ENCODE data around the gene EFHC1.

- TF ChIP-seq GLIS3 (CRISPR knock-in tag; IDR thresholded peaks at IDR 0.05) (no peak), ZFP30 (CRISPR knock-in tag; IDR thresholded peaks at IDR 0.05) (no peak), ZNF565 (CRISPR knock-in tag; conservative IDR thresholded peaks at IDR 0.05; ENCODE audit: low read depth) (no peak)
- TF ChIP-seq, protein P1, sequence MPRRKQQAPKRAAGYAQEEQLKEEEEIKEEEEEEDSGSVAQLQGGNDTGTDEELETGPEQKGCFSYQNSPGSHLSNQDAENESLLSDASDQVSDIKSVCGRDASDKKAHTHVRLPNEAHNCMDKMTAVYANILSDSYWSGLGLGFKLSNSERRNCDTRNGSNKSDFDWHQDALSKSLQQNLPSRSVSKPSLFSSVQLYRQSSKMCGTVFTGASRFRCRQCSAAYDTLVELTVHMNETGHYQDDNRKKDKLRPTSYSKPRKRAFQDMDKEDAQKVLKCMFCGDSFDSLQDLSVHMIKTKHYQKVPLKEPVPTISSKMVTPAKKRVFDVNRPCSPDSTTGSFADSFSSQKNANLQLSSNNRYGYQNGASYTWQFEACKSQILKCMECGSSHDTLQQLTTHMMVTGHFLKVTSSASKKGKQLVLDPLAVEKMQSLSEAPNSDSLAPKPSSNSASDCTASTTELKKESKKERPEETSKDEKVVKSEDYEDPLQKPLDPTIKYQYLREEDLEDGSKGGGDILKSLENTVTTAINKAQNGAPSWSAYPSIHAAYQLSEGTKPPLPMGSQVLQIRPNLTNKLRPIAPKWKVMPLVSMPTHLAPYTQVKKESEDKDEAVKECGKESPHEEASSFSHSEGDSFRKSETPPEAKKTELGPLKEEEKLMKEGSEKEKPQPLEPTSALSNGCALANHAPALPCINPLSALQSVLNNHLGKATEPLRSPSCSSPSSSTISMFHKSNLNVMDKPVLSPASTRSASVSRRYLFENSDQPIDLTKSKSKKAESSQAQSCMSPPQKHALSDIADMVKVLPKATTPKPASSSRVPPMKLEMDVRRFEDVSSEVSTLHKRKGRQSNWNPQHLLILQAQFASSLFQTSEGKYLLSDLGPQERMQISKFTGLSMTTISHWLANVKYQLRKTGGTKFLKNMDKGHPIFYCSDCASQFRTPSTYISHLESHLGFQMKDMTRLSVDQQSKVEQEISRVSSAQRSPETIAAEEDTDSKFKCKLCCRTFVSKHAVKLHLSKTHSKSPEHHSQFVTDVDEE (CRISPR knock-in tag; IDR thresholded peaks at IDR 0.05) = no peak
These were observed 107.3 kb downstream of the EFHC1 start for GRCh38 chr6:52527436-52527835.
